Muscle layer of colon (tissue), 2 donors: ENCODE measurements around the gene RHEB.

ENCODE experiments used
- H3K27ac ChIP-seq: one replicate; pipeline ENCODE4 v1.7.0; 2013; ENCODE audit warnings: low read depth, mild to moderate bottlenecking, low read length, moderate library complexity
- H3K27me3 ChIP-seq, 2 donors: one replicate each; pipeline ENCODE4 v1.7.0; 2013; ENCODE audit warnings: low read length in 2 of 2, mild to moderate bottlenecking in 2 of 2; ENCODE audit not compliant: insufficient read depth in 2 of 2, control insufficient read depth in 1 of 2
- H3K36me3 ChIP-seq: one replicate; pipeline ENCODE4 v1.7.0; 2013; ENCODE audit warnings: mild to moderate bottlenecking, low read length; ENCODE audit not compliant: insufficient read depth
- H3K4me1 ChIP-seq: one replicate; pipeline ENCODE4 v1.7.0; 2013; ENCODE audit warnings: mild to moderate bottlenecking, low read length; ENCODE audit not compliant: insufficient read depth
- H3K4me3 ChIP-seq, 2 donors: one replicate each; pipeline ENCODE4 v1.7.0; 2013; ENCODE audit warnings: low read length in 2 of 2, low read depth in 1 of 2, mild to moderate bottlenecking in 1 of 2, moderate library complexity in 1 of 2
- H3K9ac ChIP-seq: one replicate; pipeline ENCODE4 v1.7.0; 2013; ENCODE audit warnings: low read length
- H3K9me3 ChIP-seq: one replicate; pipeline ENCODE4 v1.7.0; 2013; ENCODE audit warnings: mild to moderate bottlenecking, low read length
- donor health status: abdominal sarcoma.
- donor health status: Adenocarcinoma of cecum.

RHEB gene

GRCh38 chr7:151519765-151520418, at the start of gene RHEB:
Gene RHEB (minus strand): TSS chr7:151519895. CDS start chr7:151519511, 384 bp downstream.
- Histone ChIP-seq H3K9me3 (no peaks in the 10 kb centered on the region), H3K9ac (peak within 1 kb of the TSS; percentile 96), H3K4me1 (peaks cover 31% of the 10 kb centered on the region), H3K27ac (peak within 1 kb of the TSS; percentile 86), H3K36me3 (no peaks in the 10 kb centered on the region), H3K27me3 (no peaks in the 10 kb centered on the region), H3K4me3 (peak within 1 kb of the TSS; percentile 82 to 87)

- Histone ChIP-seq H3K4me1 (peaks cover 12% of the 10 kb centered on the region), H3K9ac (no peak overlapping the region), H3K36me3 (peaks cover 32% of the 10 kb centered on the region), H3K27me3 (no peaks in the 10 kb centered on the region), H3K27ac (peak overlapping the region; percentile 46), H3K4me3 (no peak overlapping the region), H3K9me3 (no peaks in the 10 kb centered on the region)
Measured at GRCh38 chr7:151566897-151567320, 47.2 kb upstream of the RHEB start.

- Histone ChIP-seq H3K27me3 (no peaks in the 10 kb centered on the region), H3K36me3 (peaks cover 33% of the 10 kb centered on the region), H3K9me3 (no peaks in the 10 kb centered on the region), H3K4me1 (peaks cover 12% of the 10 kb centered on the region), H3K27ac (no peak overlapping the region), H3K9ac (no peak overlapping the region), H3K4me3 (no peak overlapping the region)
Measured at GRCh38 chr7:151565541-151565940, 45.8 kb upstream of the RHEB start.

GRCh38 chr7:151560243-151560642, 40.5 kb upstream of the RHEB start:
- Histone ChIP-seq H3K27me3 (no peaks in the 10 kb centered on the region), H3K9ac (no peak overlapping the region), H3K4me1 (no peaks in the 10 kb centered on the region), H3K9me3 (no peaks in the 10 kb centered on the region), H3K36me3 (peaks cover 49% of the 10 kb centered on the region), H3K4me3 (no peak overlapping the region), H3K27ac (no peak overlapping the region)

- no peak overlapping the region for H3K27ac ChIP-seq
- H3K4me3 ChIP-seq = no peak overlapping the region
- H3K9me3 ChIP-seq = no peaks in the 10 kb centered on the region
- H3K4me1 ChIP-seq = no peaks in the 10 kb centered on the region
- H3K36me3 ChIP-seq = peaks cover 47% of the 10 kb centered on the region
- H3K9ac ChIP-seq = no peak overlapping the region
- no peaks in the 10 kb centered on the region for H3K27me3 ChIP-seq
Measured at GRCh38 chr7:151559557-151560183, 40.0 kb upstream of the RHEB start.

- no peaks in the 10 kb centered on the region for H3K4me1 ChIP-seq
- H3K9me3 ChIP-seq = no peaks in the 10 kb centered on the region
- H3K9ac ChIP-seq = no peak overlapping the region
- H3K27ac ChIP-seq = no peak overlapping the region
- no peak overlapping the region for H3K4me3 ChIP-seq
- peaks cover 36% of the 10 kb centered on the region for H3K36me3 ChIP-seq
- no peaks in the 10 kb centered on the region for H3K27me3 ChIP-seq
Measured at GRCh38 chr7:151558575-151558974, 38.9 kb upstream of the RHEB start.

- Histone ChIP-seq H3K4me1 (peaks cover 12% of the 10 kb centered on the region), H3K9ac (no peak overlapping the region), H3K27ac (no peak overlapping the region), H3K9me3 (no peaks in the 10 kb centered on the region), H3K4me3 (no peak overlapping the region), H3K27me3 (no peaks in the 10 kb centered on the region), H3K36me3 (peaks cover 32% of the 10 kb centered on the region)
Measured at GRCh38 chr7:151556592-151556991, 36.9 kb upstream of the RHEB start.

- Histone ChIP-seq H3K4me1 (peaks cover 16% of the 10 kb centered on the region), H3K9ac (no peak overlapping the region), H3K27me3 (no peaks in the 10 kb centered on the region), H3K27ac (no peak overlapping the region), H3K36me3 (peaks cover 7% of the 10 kb centered on the region), H3K4me3 (no peak overlapping the region), H3K9me3 (no peaks in the 10 kb centered on the region)
Measured at GRCh38 chr7:151553356-151553755, 33.7 kb upstream of the RHEB start.

- no peak overlapping the region for H3K27ac ChIP-seq
Measured at GRCh38 chr7:151552352-151553028, 32.8 kb upstream of the RHEB start.

GRCh38 chr7:151551820-151552219, 32.1 kb upstream of the RHEB start:
- no peaks in the 10 kb centered on the region for H3K27me3 ChIP-seq
- H3K9me3 ChIP-seq = no peaks in the 10 kb centered on the region
- no peak overlapping the region for H3K9ac ChIP-seq
- no peak overlapping the region for H3K4me3 ChIP-seq
- H3K27ac ChIP-seq = no peak overlapping the region
- H3K36me3 ChIP-seq = no peaks in the 10 kb centered on the region
- peaks cover 16% of the 10 kb centered on the region for H3K4me1 ChIP-seq

More at GRCh38 chr7:151552352-151553028, 32.8 kb upstream of the RHEB start:
- Histone ChIP-seq H3K36me3 (no peaks in the 10 kb centered on the region), H3K9ac (no peak overlapping the region), H3K4me3 (no peak overlapping the region), H3K27me3 (no peaks in the 10 kb centered on the region), H3K4me1 (peaks cover 16% of the 10 kb centered on the region), H3K9me3 (no peaks in the 10 kb centered on the region)

- Histone ChIP-seq H3K4me1 (peaks cover 16% of the 10 kb centered on the region), H3K9ac (no peak overlapping the region), H3K27me3 (no peaks in the 10 kb centered on the region), H3K4me3 (no peak overlapping the region), H3K9me3 (no peaks in the 10 kb centered on the region), H3K27ac (no peak overlapping the region), H3K36me3 (no peaks in the 10 kb centered on the region)
Measured at GRCh38 chr7:151550656-151551286, 31.1 kb upstream of the RHEB start.
